Activated T-cell treated with anti-CD3 and anti-CD28 coated beads, Interleukin-2, amount 50 U/mL, for 1 hour (primary cell): ENCODE data around the gene GDPD3.
"Not testable (repeated sequence)": the region's sequence is repeated elsewhere in the genome, so short reads cannot be mapped to it uniquely, and the experiment has no call there.

ENCODE experiments used
- DNase-seq: peaks from one replicate; pipeline ENCODE4 v3.0.0-alpha.2; 2020

Gene GDPD3

GRCh38 chr16:30113031-30113710, at the start of gene GDPD3:
TSS of gene GDPD3 (minus strand) at chr16:30113537. CDS start at chr16:30113478, 59 bp downstream.
- no peak for DNase-seq

GRCh38 chr16:30157214-30157613, 43.9 kb upstream of the GDPD3 start:
- DNase-seq, result no peak

DNA sequence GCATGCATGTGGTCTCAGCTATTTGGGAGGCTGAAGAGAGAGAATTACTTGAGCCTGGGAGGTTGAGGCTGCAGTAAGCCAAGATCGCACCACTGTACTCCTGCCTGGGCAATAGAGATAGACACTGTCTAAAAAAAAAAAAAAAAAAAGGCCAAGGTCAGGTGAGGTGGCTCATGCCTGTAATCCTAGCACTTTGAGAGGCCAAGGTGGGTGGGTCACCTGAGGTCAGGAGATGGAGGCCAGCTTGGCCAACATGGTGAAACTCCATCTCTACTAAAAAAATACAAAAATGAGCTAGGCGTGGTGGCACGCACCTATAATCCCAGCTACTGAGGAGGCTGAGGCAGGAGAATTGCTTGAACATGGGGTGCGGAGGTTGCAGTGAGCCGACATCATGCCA, 41.9 kb upstream of the GDPD3 start:
- DNase-seq, result no peak

DNA sequence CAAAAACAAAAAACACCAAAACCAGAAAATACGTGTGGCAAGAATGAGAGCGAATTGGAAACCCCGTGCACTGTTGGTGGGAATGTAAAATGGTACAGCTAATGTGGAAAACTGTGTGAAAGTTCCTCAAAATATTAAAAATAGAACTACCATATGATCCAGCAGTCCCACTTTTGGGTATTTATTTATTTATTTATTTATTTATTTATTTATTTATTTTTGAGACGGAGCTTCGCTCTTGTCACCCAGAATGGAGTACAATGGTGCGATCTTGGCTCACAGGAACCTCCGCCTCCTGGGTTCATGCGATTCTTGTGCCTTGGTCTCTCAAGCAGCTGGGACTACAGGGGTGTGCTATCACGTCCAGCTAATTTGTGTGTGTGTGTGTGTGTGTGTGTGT, 39.2 kb upstream of the GDPD3 start:
- DNase-seq, result no peak

DNA sequence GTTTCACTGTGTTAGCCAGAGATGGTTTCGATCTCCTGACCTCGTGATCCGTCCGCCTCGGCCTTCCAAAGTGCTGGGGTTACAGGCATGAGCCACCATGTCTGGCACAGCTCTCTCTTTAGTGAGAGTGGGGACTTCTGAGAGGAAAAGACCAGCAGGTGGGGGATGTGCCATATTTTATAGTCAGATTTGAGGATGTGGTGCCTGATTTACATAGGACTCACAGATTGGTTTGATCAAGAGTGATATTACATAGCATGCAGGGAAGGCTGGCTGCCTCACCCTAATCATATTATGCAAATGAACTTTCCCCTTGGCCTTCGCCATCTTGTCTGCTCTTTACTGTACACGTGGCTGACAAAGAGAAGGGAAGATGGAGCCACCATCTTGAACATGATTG, 37.8 kb upstream of the GDPD3 start:
- no peak for DNase-seq

DNA sequence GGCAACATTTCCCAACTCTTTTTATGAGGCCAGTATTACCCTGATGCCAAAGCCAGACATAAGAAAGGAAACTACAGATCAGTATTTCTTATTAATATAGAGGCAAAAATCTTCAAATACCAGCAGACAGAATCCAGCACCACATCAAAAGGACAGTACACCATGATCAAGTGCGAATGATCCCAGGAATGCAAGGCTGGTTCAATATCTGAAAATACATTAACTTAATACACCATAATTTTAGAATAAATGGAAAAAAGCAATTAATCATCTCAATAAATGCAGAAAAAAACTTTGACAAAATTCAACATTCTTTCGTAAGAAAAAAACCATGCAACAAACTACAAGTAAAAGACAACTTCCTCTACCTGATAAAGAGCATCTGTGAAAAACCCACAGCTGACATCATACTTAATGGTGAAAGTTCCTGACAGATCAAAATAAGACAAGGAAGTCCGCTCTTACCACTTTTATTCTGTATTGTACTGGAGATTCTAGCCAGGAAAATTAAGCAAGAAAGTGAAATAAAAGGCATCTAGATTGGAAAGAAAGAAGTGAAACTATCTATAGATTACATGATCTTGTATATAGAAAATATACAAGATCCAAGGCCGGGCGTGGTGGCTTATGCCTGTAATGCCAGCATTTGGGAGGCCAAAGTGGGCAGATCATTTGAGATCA, 36.1 kb upstream of the GDPD3 start:
- DNase-seq, result no peak

- no peak for DNase-seq
Measured at GRCh38 chr16:30147843-30148510, 34.6 kb upstream of the GDPD3 start.

DNA sequence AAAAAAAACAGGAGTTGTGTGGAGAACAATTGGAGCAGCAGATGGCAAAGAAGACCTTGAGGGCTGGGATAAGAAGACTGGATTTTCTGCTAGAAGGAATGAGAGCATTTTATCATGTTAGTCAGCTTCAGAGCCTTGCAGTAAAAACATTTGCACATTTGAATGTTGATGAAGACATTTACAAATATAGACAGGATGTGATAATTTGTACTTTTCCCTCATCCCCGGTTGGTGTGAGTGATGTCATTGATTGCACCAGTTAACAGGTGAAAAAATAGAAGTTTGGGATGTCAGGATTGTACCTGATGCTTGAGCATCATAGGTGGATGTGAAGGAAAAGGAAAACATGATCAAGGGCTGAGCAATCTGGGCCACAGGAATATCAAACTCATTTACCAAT, 32.3 kb upstream of the GDPD3 start:
- no peak for DNase-seq

- no peak for DNase-seq
Measured at GRCh38 chr16:30144917-30145316, 31.6 kb upstream of the GDPD3 start.

DNA sequence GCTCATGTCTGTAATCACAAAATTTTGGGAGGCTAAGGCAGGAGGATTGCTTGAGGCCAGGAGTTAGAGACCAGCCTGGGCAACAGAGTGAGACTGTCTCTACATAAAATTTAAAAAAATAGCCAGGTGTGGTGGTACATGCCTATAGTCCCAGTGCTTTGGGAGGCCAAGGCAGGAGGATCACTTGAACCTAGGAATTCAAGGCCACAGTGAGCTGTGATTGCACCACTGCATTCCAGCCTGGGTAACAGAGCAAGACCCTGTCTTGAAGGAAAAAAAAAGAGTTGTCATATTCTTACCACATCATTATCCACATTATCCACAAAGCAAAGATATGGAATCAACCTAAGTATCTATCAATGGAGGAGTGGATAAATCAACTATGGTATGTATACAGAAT, 30.7 kb upstream of the GDPD3 start:
- DNase-seq, result no peak

DNA sequence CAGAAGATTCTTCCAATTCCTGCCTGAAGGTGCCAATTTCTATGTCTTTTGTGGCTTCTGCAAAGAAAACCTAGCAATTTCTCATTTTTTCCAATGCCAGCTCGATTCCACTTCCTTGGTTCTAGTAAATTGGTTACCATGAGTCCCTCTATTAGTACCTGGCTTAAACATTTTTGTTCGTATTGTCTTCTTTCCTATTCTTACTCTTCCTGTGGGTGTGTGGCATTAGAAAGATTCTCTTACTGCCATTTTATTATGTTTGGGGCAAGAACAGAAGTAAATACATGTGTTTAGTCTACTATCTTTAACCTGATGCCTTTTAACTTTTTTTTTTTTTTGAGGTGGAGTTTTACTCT, 30.0 kb upstream of the GDPD3 start:
- no peak for DNase-seq

- no peak for DNase-seq
Measured at GRCh38 chr16:30142672-30143346, 29.5 kb upstream of the GDPD3 start.

DNA sequence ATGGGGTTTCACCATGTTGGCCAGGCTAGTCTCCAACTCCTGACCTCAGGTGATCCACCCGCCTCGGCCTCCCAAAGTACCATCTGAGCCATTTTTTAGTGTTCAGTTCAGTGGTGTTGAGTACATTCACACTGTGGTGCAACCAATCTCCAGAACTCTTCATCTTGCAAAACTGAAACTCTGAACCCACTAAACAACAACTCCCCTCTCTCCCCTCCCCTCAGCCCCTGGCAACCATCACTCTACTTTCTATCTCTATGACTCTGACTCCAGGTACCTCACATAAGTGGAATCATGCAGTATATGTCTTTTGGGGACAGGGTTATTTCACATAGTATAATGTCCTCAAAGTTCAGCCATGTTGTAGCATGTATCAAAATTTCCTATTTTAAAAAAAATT, 28.4 kb upstream of the GDPD3 start:
- DNase-seq, result no peak

DNA sequence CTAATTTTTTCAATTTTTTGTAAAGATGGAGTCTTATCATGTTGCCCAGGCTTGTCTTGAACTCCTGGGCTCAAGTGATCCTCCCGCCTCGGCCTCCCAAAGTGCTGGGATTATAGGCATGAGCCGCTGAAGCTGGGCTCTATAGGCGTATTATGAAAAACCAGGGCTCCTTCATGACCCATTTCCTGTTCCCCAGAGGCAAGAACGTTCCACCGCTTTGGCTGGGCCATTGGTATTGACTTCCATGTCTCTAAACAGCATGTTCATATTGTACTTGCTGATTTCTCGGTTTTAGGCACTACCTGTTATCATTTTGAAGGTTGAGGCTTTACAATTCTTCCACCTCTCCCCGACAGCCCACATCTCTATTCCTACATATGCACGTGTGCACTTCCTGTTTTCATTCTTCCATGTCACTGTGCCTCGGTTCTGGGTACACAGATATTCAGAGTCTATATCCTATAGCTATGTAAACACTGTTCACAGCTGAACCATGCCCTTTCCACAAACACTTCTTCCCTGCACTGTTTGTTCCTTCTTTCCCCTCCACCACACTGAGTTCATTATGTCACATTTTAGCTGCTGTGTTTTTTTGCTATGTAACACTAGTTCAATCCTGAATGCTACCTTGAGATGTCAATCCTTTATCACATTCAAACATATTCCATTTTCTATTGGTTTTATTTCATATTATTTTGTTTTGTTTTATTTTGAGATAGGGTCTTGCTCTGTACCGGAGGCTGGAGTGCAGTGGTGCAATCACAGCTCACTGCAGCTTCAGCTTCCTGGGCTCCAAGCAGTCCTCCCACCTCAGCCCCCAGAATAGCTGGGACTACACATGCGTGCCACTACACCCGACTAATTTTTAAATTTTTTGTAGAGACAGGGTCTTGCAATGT, 26.5 kb upstream of the GDPD3 start:
- DNase-seq, result no peak

DNA sequence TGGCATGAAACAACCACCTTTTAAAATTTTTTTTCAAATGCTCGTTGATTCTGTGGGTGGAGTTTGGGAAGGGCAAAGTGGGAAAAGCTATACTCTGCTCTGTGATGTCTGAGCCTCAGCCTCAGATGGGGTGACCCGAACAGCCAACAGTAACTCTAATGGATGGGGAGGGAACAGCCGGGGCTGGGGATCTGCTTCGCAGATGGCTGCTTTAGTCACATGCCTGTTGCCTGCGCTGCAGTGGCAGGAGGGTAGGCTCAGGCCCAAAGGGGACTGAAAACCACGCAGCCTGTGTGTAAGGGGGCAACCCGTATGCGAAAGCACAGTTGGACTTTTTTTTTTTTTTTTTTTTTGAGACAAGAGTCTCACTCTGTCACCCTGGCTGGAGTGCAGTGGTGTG, 24.6 kb upstream of the GDPD3 start:
- DNase-seq, result no peak

DNA sequence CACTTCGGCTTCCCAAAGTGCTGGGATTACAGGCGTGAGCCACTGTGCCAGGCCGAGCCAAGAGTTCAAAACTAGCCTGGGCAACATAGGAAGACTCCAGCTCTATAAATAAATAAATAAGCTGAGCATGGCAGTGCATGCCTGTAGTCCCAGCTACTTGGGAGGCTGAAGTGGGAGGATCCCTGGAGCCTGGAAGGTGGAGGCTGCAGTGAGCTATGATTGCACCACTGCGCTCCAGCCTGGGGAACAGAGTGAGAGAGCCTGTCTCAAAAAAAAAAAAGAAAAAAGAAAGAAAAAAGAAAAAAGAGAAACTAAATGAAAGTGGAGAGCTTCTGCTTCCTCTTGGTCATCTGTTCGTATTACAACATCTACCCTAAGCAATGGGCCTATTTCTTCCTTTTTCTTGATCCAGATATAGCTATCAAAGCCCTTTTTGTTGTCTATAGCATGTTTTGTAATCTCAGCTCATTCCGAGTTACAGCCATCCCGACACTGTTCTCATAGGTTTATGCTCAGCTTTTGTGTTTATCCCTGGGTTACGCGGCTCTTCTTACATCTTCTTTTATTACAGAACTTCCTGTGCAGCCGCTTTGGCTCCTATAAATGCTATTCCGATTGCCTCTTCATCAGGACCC, 23.8 kb upstream of the GDPD3 start:
- no peak for DNase-seq

DNA sequence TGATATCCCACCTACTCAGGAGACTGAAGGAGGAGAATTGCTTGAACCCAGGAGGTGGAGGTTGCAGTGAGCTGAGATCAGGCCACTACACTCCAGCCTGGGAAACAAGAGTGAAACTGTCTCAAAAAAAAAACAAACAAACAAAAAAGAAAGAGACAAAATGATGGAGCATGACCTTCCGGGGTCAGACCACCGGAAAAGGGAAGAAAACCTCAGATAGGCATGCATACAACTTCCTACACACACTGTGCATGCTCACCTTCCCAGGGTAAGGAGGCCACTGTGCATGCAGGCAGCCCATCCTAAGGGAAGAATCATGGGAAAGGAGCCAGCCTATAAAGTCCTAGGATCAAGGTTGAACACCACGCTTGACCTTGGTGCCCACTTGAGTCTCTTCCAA, 19.3 kb upstream of the GDPD3 start:
- no peak for DNase-seq

GRCh38 chr16:30131869-30132475, 18.6 kb upstream of the GDPD3 start:
- DNase-seq, result no peak

DNA sequence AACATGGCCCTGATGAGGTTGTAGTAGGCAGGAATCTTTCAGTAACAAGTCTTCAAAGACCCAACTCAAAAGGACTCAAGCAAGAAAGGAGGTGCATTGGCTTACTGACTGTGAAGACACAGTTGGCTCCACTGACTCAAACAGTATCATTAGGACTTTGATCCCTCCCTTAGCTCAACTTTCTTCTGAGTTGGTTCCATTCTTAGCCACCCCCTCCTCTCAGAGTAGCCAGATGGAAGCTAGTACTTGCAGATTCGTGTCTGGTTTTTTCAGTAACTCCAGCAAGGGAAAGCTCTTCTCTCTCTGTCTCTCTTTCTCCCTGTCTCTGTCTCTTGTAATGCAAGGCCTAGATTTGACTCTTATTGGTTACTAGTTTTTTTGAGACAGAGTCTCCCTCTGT, 14.7 kb upstream of the GDPD3 start:
- DNase-seq, result no peak

DNA sequence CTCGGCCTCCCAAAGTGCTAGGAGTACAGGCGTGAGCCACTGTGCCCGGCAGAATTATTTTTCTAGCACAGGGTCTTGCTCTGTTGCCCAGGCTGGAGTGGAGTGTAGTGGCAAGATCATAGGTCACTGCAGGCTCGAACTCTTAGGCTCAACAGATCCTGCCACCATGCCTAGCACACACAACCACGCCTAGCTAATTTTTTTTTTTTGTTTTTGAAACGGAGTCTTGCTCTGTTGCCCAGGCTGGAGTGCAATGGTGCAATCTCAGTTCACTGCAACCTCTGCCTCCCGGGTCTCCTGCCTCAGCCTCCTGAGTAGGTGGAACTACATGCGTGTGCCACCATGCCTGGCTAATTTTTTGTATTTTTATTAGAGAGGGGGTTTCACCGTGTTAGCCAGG, 12.4 kb upstream of the GDPD3 start:
- DNase-seq, result not testable (repeated sequence)

GRCh38 chr16:30124985-30125379, 11.6 kb upstream of the GDPD3 start:
- no peak for DNase-seq
